EL (cell line): ENCODE data around the gene COA4.

ENCODE experiments used
- DNase-seq: peaks from one replicate; pipeline ENCODE4 v3.0.0-alpha.2; 2016

The COA4 gene

GRCh38 chr11:73862986-73863385 is 13.7 kb downstream of the COA4 start:
- no peak for DNase-seq

- DNase-seq = no peak
Observed at GRCh38 chr11:73860202-73860601, 16.4 kb downstream of the COA4 start.

- DNase-seq = no peak
Observed at GRCh38 chr11:73859671-73860070, 17.0 kb downstream of the COA4 start.

- DNase-seq = no peak
Observed at GRCh38 chr11:73856031-73856567, 20.5 kb downstream of the COA4 start.

GRCh38 chr11:73854680-73855079 is 22.0 kb downstream of the COA4 start:
- no peak for DNase-seq

GRCh38 chr11:73852049-73852448 is 24.6 kb downstream of the COA4 start:
- DNase-seq = no peak

GRCh38 chr11:73851046-73851764 is 25.4 kb downstream of the COA4 start:
- DNase-seq = no peak

- DNase-seq = no peak
Observed at GRCh38 chr11:73839123-73839457, 37.6 kb downstream of the COA4 start.

GRCh38 chr11:73838443-73839122 is 38.1 kb downstream of the COA4 start:
- peak; percentile 37 for DNase-seq

GRCh38 chr11:73833067-73833466 is 43.6 kb downstream of the COA4 start:
- no peak for DNase-seq

- DNase-seq = no peak
Observed at GRCh38 chr11:73830261-73830660, 46.4 kb downstream of the COA4 start.
